NT2/D1 (cell line): ENCODE measurements around the gene PCNA.

ENCODE experiments used
- DNase-seq: peaks from one replicate; pipeline ENCODE4 v3.0.0-alpha.2; 2011; ENCODE audit warnings: low read depth, low spot score
- H3K27me3 ChIP-seq: 2 replicates; pipeline ENCODE4 v1.6.0; 2011; ENCODE audit warnings: mild to moderate bottlenecking; ENCODE audit not compliant: insufficient read length, insufficient read depth
- H3K36me3 ChIP-seq: 2 replicates; pipeline ENCODE4 v1.6.1; 2011; ENCODE audit warnings: mild to moderate bottlenecking, low read length, mixed read lengths; ENCODE audit not compliant: insufficient read depth, insufficient read length
- H3K4me1 ChIP-seq: 2 replicates; pipeline ENCODE4 v1.5.1; 2011; ENCODE audit not compliant: insufficient read depth, insufficient read length
- H3K4me3 ChIP-seq: 2 replicates; pipeline ENCODE4 v1.5.1; 2011; ENCODE audit warnings: low read depth; ENCODE audit not compliant: insufficient read length
- H3K9ac ChIP-seq: 2 replicates; pipeline ENCODE4 v1.6.0; 2011; ENCODE audit warnings: low read depth; ENCODE audit not compliant: insufficient read length
- H3K9me3 ChIP-seq: 2 replicates; pipeline ENCODE4 v1.5.1; 2011; ENCODE audit warnings: mild to moderate bottlenecking, low read length; ENCODE audit not compliant: insufficient read depth
- SUZ12 ChIP-seq: IDR thresholded peaks from 2 replicates; pipeline ENCODE4 v1.6.1; 2011; ENCODE audit not compliant: insufficient read length, insufficient read depth; ENCODE audit errors: extremely low read depth
- YY1 ChIP-seq: IDR thresholded peaks from 2 replicates; pipeline ENCODE4 v1.6.1; 2011; ENCODE audit not compliant: insufficient read length, insufficient read depth
- ZNF274 ChIP-seq: IDR thresholded peaks from 2 replicates; pipeline ENCODE4 v1.6.1; 2011; ENCODE audit warnings: mild to moderate bottlenecking, low read depth, low read length

Gene PCNA

GRCh38 chr20:5095454-5095853 lies 24.3 kb downstream of the PCNA start:
- TF ChIP-seq YY1 (no peak), ZNF274 (no peak), SUZ12 (no peak)
- Histone ChIP-seq H3K9ac (no peak overlapping the region), H3K27me3 (no peaks in the 10 kb centered on the region), H3K4me3 (no peak overlapping the region), H3K36me3 (peaks cover 50% of the 10 kb centered on the region), H3K4me1 (no peaks in the 10 kb centered on the region), H3K9me3 (no peaks in the 10 kb centered on the region)
- DNase-seq: no peak

- Histone ChIP-seq H3K27me3 (no peaks in the 10 kb centered on the region), H3K36me3 (peaks cover 31% of the 10 kb centered on the region), H3K4me3 (no peak overlapping the region), H3K9me3 (no peaks in the 10 kb centered on the region), H3K9ac (no peak overlapping the region), H3K4me1 (no peaks in the 10 kb centered on the region)
- no peak for TF ChIP-seq ZNF274
- TF ChIP-seq YY1: no peak
- DNase-seq: no peak
Measured at GRCh38 chr20:5092765-5093339, 26.9 kb downstream of the PCNA start.

GRCh38 chr20:5091902-5092301 lies 27.9 kb downstream of the PCNA start:
- TF ChIP-seq YY1 (no peak), SUZ12 (no peak), ZNF274 (no peak)
- Histone ChIP-seq H3K4me3 (no peak overlapping the region), H3K9ac (no peak overlapping the region), H3K9me3 (no peaks in the 10 kb centered on the region), H3K4me1 (no peaks in the 10 kb centered on the region), H3K36me3 (peaks cover 26% of the 10 kb centered on the region), H3K27me3 (no peaks in the 10 kb centered on the region)
- DNase-seq: no peak

GRCh38 chr20:5090191-5090590 lies 29.6 kb downstream of the PCNA start:
- H3K9me3 ChIP-seq: no peaks in the 10 kb centered on the region
- TF ChIP-seq ZNF274 (no peak), SUZ12 (no peak), YY1 (no peak)
- DNase-seq: no peak
- H3K9ac ChIP-seq: no peak overlapping the region
- H3K36me3 ChIP-seq: peaks cover 11% of the 10 kb centered on the region
- no peak overlapping the region for H3K4me3 ChIP-seq
- H3K27me3 ChIP-seq: no peaks in the 10 kb centered on the region
- H3K4me1 ChIP-seq: no peaks in the 10 kb centered on the region

GRCh38 chr20:5088688-5089087 lies 31.1 kb downstream of the PCNA start:
- DNase-seq: no peak
- TF ChIP-seq ZNF274 (no peak), SUZ12 (no peak), YY1 (no peak)
- H3K4me3 ChIP-seq: no peak overlapping the region
- no peak overlapping the region for H3K9ac ChIP-seq
- no peaks in the 10 kb centered on the region for H3K4me1 ChIP-seq
- no peaks in the 10 kb centered on the region for H3K27me3 ChIP-seq
- peaks cover 7% of the 10 kb centered on the region for H3K36me3 ChIP-seq
- no peaks in the 10 kb centered on the region for H3K9me3 ChIP-seq

- H3K4me3 ChIP-seq: no peak overlapping the region
- no peaks in the 10 kb centered on the region for H3K27me3 ChIP-seq
- no peak for DNase-seq
- H3K9me3 ChIP-seq: no peaks in the 10 kb centered on the region
- TF ChIP-seq SUZ12: no peak
- H3K9ac ChIP-seq: no peak overlapping the region
- no peaks in the 10 kb centered on the region for H3K4me1 ChIP-seq
- peaks cover 3% of the 10 kb centered on the region for H3K36me3 ChIP-seq
Measured at GRCh38 chr20:5085380-5085779, 34.4 kb downstream of the PCNA start.

GRCh38 chr20:5080384-5080877 lies 39.3 kb downstream of the PCNA start:
- no peaks in the 10 kb centered on the region for H3K27me3 ChIP-seq
- no peaks in the 10 kb centered on the region for H3K9me3 ChIP-seq
- no peaks in the 10 kb centered on the region for H3K36me3 ChIP-seq
- H3K4me3 ChIP-seq: no peak overlapping the region
- DNase-seq: no peak
- no peaks in the 10 kb centered on the region for H3K4me1 ChIP-seq
- H3K9ac ChIP-seq: no peak overlapping the region
- TF ChIP-seq ZNF274 (no peak), SUZ12 (no peak), YY1 (no peak)
